Endothelial cell of umbilical vein (primary cell): ENCODE results near the gene STOM. TPM values are rescaled to one million over a fixed set of nuclear protein-coding genes. Genes with fewer than 3 reads are reported as not detected.
A peak's percentile ranks its signal among the peaks of the same experiment; 100 is the strongest.

Source experiments
- BruUV-seq: library from RNA; stranded (reverse); fragments of 400-500 nt; replicated peaks from 2 replicates; lab custom pipeline; 2021; lab: Mats Ljungman, UMichigan
- CTCF ChIA-PET: fragments of 300-600, 350-600 bp; sonication (Branson Sonifier 250); formaldehyde crosslinking; loops from one replicate; lab custom pipeline; 2021; ENCODE audit warnings: antibody characterized with exemption, inconsistent platforms; lab: Charles Lee
- POLR2A ChIA-PET: fragments of 300-600, 350-600 bp; sonication (Branson Sonifier 250); formaldehyde crosslinking; loops from one replicate; lab custom pipeline; 2021; ENCODE audit warnings: antibody characterized with exemption, inconsistent platforms; lab: Charles Lee
- DNase-seq: peaks from one replicate; pipeline ENCODE4 v3.0.0-alpha.2; 2011; ENCODE audit warnings: low read depth, low spot score
- FAIRE-seq: peaks from 2 replicates; lab custom pipeline; 2011; peaks lifted over from hg19 to GRCh38; lab: Jason Lieb, UNC
- H2AFZ ChIP-seq: 2 replicates; pipeline ENCODE4 v1.6.0; 2012; ENCODE audit warnings: low read depth, low read length, control low read depth, inconsistent platforms
- H3K27ac ChIP-seq: 2 replicates; pipeline ENCODE4 v1.5.1; 2011; ENCODE audit warnings: low read depth, mild to moderate bottlenecking, control low read depth, low read length, moderate library complexity; ENCODE audit not compliant: insufficient read depth
- H3K27me3 ChIP-seq, 2 experiments: 2 replicates each; pipeline versions ENCODE4 v1.6.0 to v1.6.1; 2011; ENCODE audit warnings: low read length in 2 of 2, mixed read lengths in 1 of 2; ENCODE audit not compliant: control insufficient read depth in 2 of 2, insufficient read depth in 2 of 2
- H3K36me3 ChIP-seq, 2 experiments: 2 replicates in 1 of 2; 3 replicates in 1 of 2; pipeline ENCODE4 v1.5.1; 2011; ENCODE audit warnings: low read length in 2 of 2, mild to moderate bottlenecking in 1 of 2, moderate library complexity in 1 of 2; ENCODE audit not compliant: control insufficient read depth in 2 of 2, insufficient read depth in 2 of 2; ENCODE audit errors: extremely low read depth in 1 of 2
- H3K4me1 ChIP-seq: 3 replicates; pipeline ENCODE4 v1.5.1; 2011; ENCODE audit warnings: mild to moderate bottlenecking, low read length; ENCODE audit not compliant: control insufficient read depth, insufficient read depth; ENCODE audit errors: extremely low read depth
- H3K4me2 ChIP-seq: 2 replicates; pipeline ENCODE4 v1.6.1; 2011; ENCODE audit warnings: low read length, control low read depth, mixed read lengths; ENCODE audit not compliant: insufficient read depth
- H3K4me3 ChIP-seq, 3 experiments: fragments of 200-600 bp in 1 of 3; sonication (generic), shearing (Covaris generic) in 1 of 3; replicated peaks in 1 of 3; 2 replicates each; pipeline ENCODE4 v1.5.1; 2011 to 2016; ENCODE audit warnings: control low read depth in 3 of 3, low read length in 3 of 3, mild to moderate bottlenecking in 2 of 3, inconsistent platforms in 1 of 3, low read depth in 1 of 3, moderate library complexity in 1 of 3; ENCODE audit not compliant: insufficient read depth in 1 of 3
- H3K79me2 ChIP-seq: 2 replicates; pipeline ENCODE4 v1.6.0; 2012; ENCODE audit warnings: low read length, inconsistent platforms; ENCODE audit not compliant: control insufficient read depth, insufficient read depth
- H3K9ac ChIP-seq: replicated peaks from 2 replicates; pipeline ENCODE3; 2011; ENCODE audit warnings: low read length, control low read depth; ENCODE audit not compliant: insufficient read depth; ENCODE audit errors: extremely low read depth
- H3K9me1 ChIP-seq: replicated peaks from 3 replicates; pipeline ENCODE4 v1.6.0; 2011; ENCODE audit warnings: mild to moderate bottlenecking, low read length; ENCODE audit not compliant: control insufficient read depth, insufficient read depth; ENCODE audit errors: extremely low read depth
- H3K9me3 ChIP-seq: replicated peaks from 2 replicates; pipeline ENCODE4 v1.5.1; 2012; ENCODE audit warnings: low read length, inconsistent platforms; ENCODE audit not compliant: control insufficient read depth, insufficient read depth
- H4K20me1 ChIP-seq: replicated peaks from 2 replicates; pipeline ENCODE3; 2011; ENCODE audit warnings: mild to moderate bottlenecking, low read length; ENCODE audit not compliant: control insufficient read depth, insufficient read depth; ENCODE audit errors: extremely low read depth
- FOS ChIP-seq: IDR thresholded peaks from 2 replicates; pipeline ENCODE4 v1.6.1; 2011; ENCODE audit warnings: mild to moderate bottlenecking, low read length, moderate library complexity, borderline replicate concordance; ENCODE audit not compliant: insufficient read depth
- GATA2 ChIP-seq: IDR thresholded peaks from 2 replicates; pipeline ENCODE4 v1.7.0; 2011; ENCODE audit warnings: low read depth, mild to moderate bottlenecking, moderate library complexity, mixed read lengths, low read length; ENCODE audit not compliant: insufficient read length, insufficient read depth
- JUN ChIP-seq: IDR thresholded peaks from 2 replicates; pipeline ENCODE4 v1.6.1; 2011; ENCODE audit warnings: borderline replicate concordance, low read depth; ENCODE audit not compliant: insufficient read length, insufficient read depth
- MYC ChIP-seq: IDR thresholded peaks from one replicate; pipeline ENCODE4 v1.6.1; 2011; ENCODE audit warnings: mild to moderate bottlenecking, low read depth, low read length
- POLR2AphosphoS5 ChIP-seq: IDR thresholded peaks from 2 replicates; pipeline ENCODE4 v1.6.1; 2012; ENCODE audit warnings: low read depth, mild to moderate bottlenecking, control low read depth, low read length, moderate library complexity; ENCODE audit not compliant: insufficient read depth
- dilution Hi-C: fragments of 300-500 bp; cut with MboI; formaldehyde crosslinking; loops from one replicate; pipeline ENCODE4 v1.15.0; 2019; ENCODE audit warnings: low sequenced_read_pairs; ENCODE audit not compliant: extremely low pct_ligation_motif_present
- intact Hi-C: fragments of 100-400 bp; cut with micrococcal nuclease; formaldehyde crosslinking; loops from one replicate; pipeline ENCODE4 v1.10.0; 2022
- polyA plus RNA-seq, 4 experiments: library from polyadenylated mRNA; depleted of rRNA in 3 of 4; stranded (reverse) in 3 of 4; unstranded in 1 of 4; fragments of >200 nt; gene quantifications; 2 replicates each; pipeline versions ENCODE4 v1.2.1 to v1.2.3, GENCODE V29; 2011 to 2012; ENCODE audit warnings: missing spikeins in 1 of 4
- total RNA-seq: library from RNA; stranded (reverse); gene quantifications from 2 replicates; pipeline ENCODE4 v1.2.3, GENCODE V29; 2021

STOM gene
- total and polyA plus RNA-seq, 2 donors (not counting 3 experiments of a cell fraction or from before 2014, with no cell fraction given), result 153 to 170 TPM

DNA sequence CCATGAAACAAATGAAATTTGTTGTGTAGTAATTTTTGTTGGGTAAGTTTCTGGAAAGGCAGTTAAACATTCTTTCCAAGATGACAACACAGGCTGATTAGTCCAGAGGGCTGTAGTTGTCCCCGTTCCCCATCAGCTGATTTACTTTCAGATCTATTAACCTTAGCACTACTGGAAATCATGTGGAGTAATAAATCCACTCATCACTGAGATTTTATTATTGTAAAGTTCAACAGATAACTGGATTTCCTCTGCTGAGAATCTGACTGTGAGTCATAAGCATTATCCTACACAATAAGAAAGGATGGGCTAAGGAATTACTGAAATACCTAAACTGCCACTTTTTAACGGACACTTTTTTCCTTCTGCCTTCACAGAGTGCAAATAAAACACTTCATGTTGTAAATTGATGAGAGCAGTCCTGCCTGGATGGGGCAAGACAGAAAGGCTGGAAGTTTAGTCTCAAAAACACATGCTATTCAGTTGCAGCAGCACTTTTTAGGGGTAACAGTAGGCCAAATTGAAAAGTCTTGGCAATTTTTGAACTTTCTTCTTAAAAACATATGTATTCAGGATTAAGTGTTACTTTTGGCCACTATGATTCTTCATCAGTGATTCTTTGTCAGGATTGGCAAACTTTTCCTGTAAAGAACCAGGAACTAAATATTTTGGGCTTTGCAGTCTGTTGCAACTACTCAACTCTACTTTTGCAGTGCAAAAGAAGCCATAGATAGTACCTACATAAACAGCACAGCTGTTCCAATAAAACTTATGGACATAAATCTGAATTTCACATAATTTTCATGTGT lies 7.0 kb downstream of the STOM start:
- Histone ChIP-seq H3K4me2 (peak overlapping the region; percentile 59), H3K9me1 (no peaks in the 10 kb centered on the region), H2AFZ (no peak overlapping the region), H3K9ac (peak overlapping the region; percentile 39), H3K27me3 (no peaks in the 10 kb centered on the region), H3K36me3 (peaks cover 0 to 2% of the 10 kb centered on the region in 2 experiments), H3K9me3 (no peaks in the 10 kb centered on the region), H3K79me2 (peaks cover 79% of the 10 kb centered on the region), H4K20me1 (no peaks in the 10 kb centered on the region), H3K4me3 (no peak overlapping the region), H3K27ac (peak overlapping the region; percentile 66), H3K4me1 (peaks cover 96% of the 10 kb centered on the region)
- ChIA-PET POLR2A (interaction anchor here (2.5 kb wide), 1 partner anchor 10 kb away, joined by 11 read pairs; no protein-coding TSS in a partner anchor), CTCF (interaction anchor here (1.2 to 2.5 kb wide), 5 partner anchors 9 to 43 kb away, joined by 4 to 21 read pairs (median 8); no protein-coding TSS in a partner anchor)
- FAIRE-seq, result no peak
- intact Hi-C loops (no loop called here), dilution Hi-C loops (no loop called here)
- DNase-seq, result peak; percentile 75
- TF ChIP-seq MYC (no peak), POLR2AphosphoS5 (peak; percentile 12), JUN (peak; percentile 57), FOS (peak; percentile 44), GATA2 (no peak)
- no TSS peak for BruUV-seq
